ENCODE measurements around the gene WBP1.
"Not testable (repeated sequence)": the region's sequence is repeated elsewhere in the genome, so short reads cannot be mapped to it uniquely, and the experiment has no call there.

The WBP1 gene

GRCh38 chr2:74458132-74458937 is at the start of gene WBP1:
Gene WBP1 (plus strand): TSS chr2:74458438. CDS start chr2:74458603, 165 bp downstream.
- DNase-seq (ENCODE audit: low spot score), result peak; percentile 100

- no peak for DNase-seq (ENCODE audit: low spot score)
These were observed 45.1 kb upstream of the WBP1 start for GRCh38 chr2:74413001-74413698.

- DNase-seq (ENCODE audit: low spot score), result no peak
These were observed 43.8 kb upstream of the WBP1 start for GRCh38 chr2:74414441-74414840.

GRCh38 chr2:74414881-74415761 is 43.1 kb upstream of the WBP1 start:
- peak; percentile 70 for DNase-seq (ENCODE audit: low spot score)

GRCh38 chr2:74415762-74416395 is 42.4 kb upstream of the WBP1 start:
- DNase-seq (ENCODE audit: low spot score), result no peak

- DNase-seq (ENCODE audit: low spot score), result no peak
These were observed 41.5 kb upstream of the WBP1 start for GRCh38 chr2:74416778-74417177.

GRCh38 chr2:74417197-74417596 is 41.0 kb upstream of the WBP1 start:
- no peak for DNase-seq (ENCODE audit: low spot score)

GRCh38 chr2:74417763-74418162 is 40.5 kb upstream of the WBP1 start:
- no peak for DNase-seq (ENCODE audit: low spot score)

GRCh38 chr2:74418312-74418711 is 39.9 kb upstream of the WBP1 start:
- no peak for DNase-seq (ENCODE audit: low spot score)

GRCh38 chr2:74419345-74419744 is 38.9 kb upstream of the WBP1 start:
- DNase-seq (ENCODE audit: low spot score), result no peak

GRCh38 chr2:74420006-74420405 is 38.2 kb upstream of the WBP1 start:
- no peak for DNase-seq (ENCODE audit: low spot score)

- not testable (repeated sequence) for DNase-seq (ENCODE audit: low spot score)
These were observed 37.7 kb upstream of the WBP1 start for GRCh38 chr2:74420443-74421103.

GRCh38 chr2:74421221-74421870 is 36.9 kb upstream of the WBP1 start, which contains the start of the genes C2orf81 and WDR54:
Gene C2orf81 (minus strand): TSS chr2:74421619. CDS start chr2:74421560, 59 bp downstream.
Gene WDR54 (plus strand): TSS chr2:74421730. CDS start chr2:74422154, 424 bp downstream.
- peak; percentile 90 for DNase-seq (ENCODE audit: low spot score)

- no peak for DNase-seq (ENCODE audit: low spot score)
These were observed 34.8 kb upstream of the WBP1 start for GRCh38 chr2:74423231-74424095.

GRCh38 chr2:74424139-74424992 is 33.9 kb upstream of the WBP1 start:
- DNase-seq (ENCODE audit: low spot score), result no peak

- DNase-seq (ENCODE audit: low spot score), result no peak
These were observed 33.2 kb upstream of the WBP1 start for GRCh38 chr2:74424995-74425406.

GRCh38 chr2:74425523-74425922 is 32.7 kb upstream of the WBP1 start:
- no peak for DNase-seq (ENCODE audit: low spot score)

- DNase-seq (ENCODE audit: low spot score), result no peak
These were observed 32.0 kb upstream of the WBP1 start for GRCh38 chr2:74426181-74426758.
